ENCODE results near the gene PMPCB. TPM values are rescaled to one million over a fixed set of nuclear protein-coding genes. Genes with fewer than 3 reads are reported as not detected.

PMPCB gene
- total and polyA plus RNA-seq, 8 donors, result 20.6 to 84.4 (median 52.1) TPM

DNA sequence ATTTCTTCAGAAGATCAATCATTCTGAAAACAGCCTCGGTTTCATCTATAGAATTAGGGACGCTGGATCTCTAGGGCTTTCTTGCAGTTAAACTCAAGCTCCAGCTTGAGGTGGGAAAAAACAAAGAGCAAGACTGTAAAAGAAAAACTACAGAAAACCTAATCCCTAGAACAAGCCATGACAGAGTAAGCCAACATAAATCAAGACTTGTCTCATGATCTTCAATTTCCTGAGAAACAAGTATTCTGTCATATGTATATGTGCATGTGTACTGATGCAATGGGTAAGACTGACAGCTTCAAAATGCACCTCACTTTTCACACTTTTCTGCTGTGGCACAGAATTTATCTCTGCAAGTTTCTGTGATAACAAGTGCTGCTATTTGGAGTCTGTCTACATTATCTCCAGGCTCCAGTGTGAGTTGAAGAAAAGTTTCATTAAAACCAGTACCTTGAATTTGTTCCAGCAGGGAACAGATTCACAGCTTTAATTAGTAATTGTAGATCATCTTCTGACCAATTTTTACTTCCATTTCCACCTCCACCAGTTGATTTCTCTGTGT lies 19.2 kb downstream of the PMPCB start:
- Histone ChIP-seq H3K4me1 (no peaks in the 10 kb centered on the region), H3K27me3 (no peaks in the 10 kb centered on the region), H3K36me3 (peaks cover 72 to 100% (median 100%) of the 10 kb centered on the region in 4 donors), H3K4me3 (no peak overlapping the region), H3K27ac (no peak overlapping the region), H3K9me3 (no peaks in the 10 kb centered on the region)
- WGBS, 5 donors, result 88 to 96% (median 93%) methylated on average over 2 of the region's 2 CpGs
- intact Hi-C loops (cut with DNase I; ENCODE audit: low total_unique reads), result no loop called here
- TF ChIP-seq POLR2A (IDR thresholded peaks at IDR 0.05) (no peak), EP300 (IDR thresholded peaks at IDR 0.05) (no peak), POLR2AphosphoS5 (IDR thresholded peaks at IDR 0.05) (no peak)
- TF ChIP-seq, protein P1, sequence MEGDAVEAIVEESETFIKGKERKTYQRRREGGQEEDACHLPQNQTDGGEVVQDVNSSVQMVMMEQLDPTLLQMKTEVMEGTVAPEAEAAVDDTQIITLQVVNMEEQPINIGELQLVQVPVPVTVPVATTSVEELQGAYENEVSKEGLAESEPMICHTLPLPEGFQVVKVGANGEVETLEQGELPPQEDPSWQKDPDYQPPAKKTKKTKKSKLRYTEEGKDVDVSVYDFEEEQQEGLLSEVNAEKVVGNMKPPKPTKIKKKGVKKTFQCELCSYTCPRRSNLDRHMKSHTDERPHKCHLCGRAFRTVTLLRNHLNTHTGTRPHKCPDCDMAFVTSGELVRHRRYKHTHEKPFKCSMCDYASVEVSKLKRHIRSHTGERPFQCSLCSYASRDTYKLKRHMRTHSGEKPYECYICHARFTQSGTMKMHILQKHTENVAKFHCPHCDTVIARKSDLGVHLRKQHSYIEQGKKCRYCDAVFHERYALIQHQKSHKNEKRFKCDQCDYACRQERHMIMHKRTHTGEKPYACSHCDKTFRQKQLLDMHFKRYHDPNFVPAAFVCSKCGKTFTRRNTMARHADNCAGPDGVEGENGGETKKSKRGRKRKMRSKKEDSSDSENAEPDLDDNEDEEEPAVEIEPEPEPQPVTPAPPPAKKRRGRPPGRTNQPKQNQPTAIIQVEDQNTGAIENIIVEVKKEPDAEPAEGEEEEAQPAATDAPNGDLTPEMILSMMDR (IDR thresholded peaks at IDR 0.05), result no peak
- no peak for DNase-seq

DNA sequence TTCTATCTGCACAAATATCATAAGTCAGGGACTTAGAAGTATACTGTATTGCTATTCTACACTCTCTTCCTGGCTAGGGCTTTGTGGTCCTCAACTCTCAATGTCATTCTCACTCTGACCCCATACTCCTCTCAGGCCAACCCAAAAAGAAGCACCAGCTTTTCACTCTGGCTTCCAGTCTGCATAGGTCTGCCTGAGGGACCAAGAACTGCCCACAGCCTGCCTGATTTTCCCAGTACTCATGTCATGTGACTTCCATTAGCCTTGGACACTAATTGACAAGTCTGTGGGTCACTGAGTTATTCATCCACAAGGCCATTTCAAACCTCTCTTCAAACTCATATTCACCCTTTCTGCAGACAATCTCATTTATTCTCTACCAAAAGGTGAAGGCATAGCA lies 19.8 kb downstream of the PMPCB start:
- intact Hi-C loops (cut with DNase I; ENCODE audit: low total_unique reads), result no loop called here
- TF ChIP-seq POLR2AphosphoS5 (IDR thresholded peaks at IDR 0.05), result no peak
- no peak for TF ChIP-seq EP300 (IDR thresholded peaks at IDR 0.05)
- TF ChIP-seq, protein P1 (IDR thresholded peaks at IDR 0.05), result no peak
- TF ChIP-seq POLR2A (IDR thresholded peaks at IDR 0.05), result no peak
- no peaks in the 10 kb centered on the region for H3K9me3 ChIP-seq
- no peaks in the 10 kb centered on the region for H3K4me1 ChIP-seq
- no peak overlapping the region for H3K27ac ChIP-seq
- peaks cover 73 to 100% (median 100%) of the 10 kb centered on the region in 4 donors for H3K36me3 ChIP-seq
- no peak overlapping the region for H3K4me3 ChIP-seq
- no peaks in the 10 kb centered on the region for H3K27me3 ChIP-seq
- no peak for DNase-seq

DNA sequence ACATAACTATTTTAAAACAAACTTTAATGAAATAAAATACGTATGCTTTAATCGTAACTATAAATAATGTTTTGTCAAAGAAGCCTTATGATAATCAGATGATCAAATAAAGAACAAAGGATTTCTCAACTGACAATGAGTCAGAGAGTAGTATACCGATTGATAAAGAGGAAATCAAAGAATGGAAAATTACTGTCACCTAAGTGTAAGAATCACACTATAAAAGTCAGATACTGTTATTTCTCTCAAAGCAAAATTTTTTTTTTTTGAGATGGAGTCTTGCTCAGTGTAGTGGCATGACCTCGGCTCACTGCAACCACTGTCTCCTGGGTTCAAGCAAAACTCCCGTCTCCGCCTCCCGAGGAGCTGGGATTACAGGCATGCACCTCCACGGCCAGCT lies 28.5 kb downstream of the PMPCB start:
- H3K4me1 ChIP-seq, result no peaks in the 10 kb centered on the region
- no peaks in the 10 kb centered on the region for H3K9me3 ChIP-seq
- intact Hi-C loops (cut with DNase I; ENCODE audit: low total_unique reads), result no loop called here
- H3K27me3 ChIP-seq, result no peaks in the 10 kb centered on the region
- TF ChIP-seq POLR2AphosphoS5 (IDR thresholded peaks at IDR 0.05) (no peak), EP300 (IDR thresholded peaks at IDR 0.05) (no peak), POLR2A (IDR thresholded peaks at IDR 0.05) (no peak)
- TF ChIP-seq, protein P1 (IDR thresholded peaks at IDR 0.05), result no peak
- no peak overlapping the region for H3K4me3 ChIP-seq
- H3K36me3 ChIP-seq, result peaks cover 39 to 94% (median 86%) of the 10 kb centered on the region in 4 donors
- WGBS, 5 donors, result 85 to 91% (median 86%) methylated on average over 8 of the region's 8 CpGs
- no peak overlapping the region for H3K27ac ChIP-seq
- DNase-seq, result no peak

DNA sequence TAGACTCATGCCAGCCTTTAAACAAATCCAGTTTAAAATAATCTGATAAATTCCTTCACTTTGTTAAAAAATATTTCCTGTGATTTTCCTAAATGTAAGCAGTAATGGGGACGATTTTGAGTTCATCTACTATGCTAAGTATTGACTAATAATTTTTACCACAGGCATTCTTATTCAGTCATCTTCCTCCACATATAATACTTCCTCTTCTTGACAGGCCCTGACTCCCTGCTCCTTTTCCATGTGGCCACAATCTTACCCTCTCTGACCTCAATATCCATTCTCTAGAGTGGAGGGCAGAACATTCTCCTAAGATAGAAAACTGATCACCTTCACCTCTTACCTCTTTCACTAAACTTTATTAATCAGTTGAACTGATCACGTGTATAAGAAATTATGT lies 39.5 kb downstream of the PMPCB start:
- no peaks in the 10 kb centered on the region for H3K27me3 ChIP-seq
- intact Hi-C loops (cut with DNase I; ENCODE audit: low total_unique reads), result no loop called here
- no peak overlapping the region for H3K27ac ChIP-seq
- H3K9me3 ChIP-seq, result no peaks in the 10 kb centered on the region
- H3K4me1 ChIP-seq, result peaks cover 0 to 15% (median 6%) of the 10 kb centered on the region in 4 donors
- no peak overlapping the region for H3K4me3 ChIP-seq
- no peak for DNase-seq
- H3K36me3 ChIP-seq, result peaks cover 40 to 94% (median 88%) of the 10 kb centered on the region in 4 donors
- 86 to 94% (median 91%) methylated on average over 2 of the region's 2 CpGs for WGBS, 5 donors
- no peak for TF ChIP-seq EP300 (IDR thresholded peaks at IDR 0.05)
- no peak for TF ChIP-seq POLR2AphosphoS5 (IDR thresholded peaks at IDR 0.05)
- no peak for TF ChIP-seq POLR2A (IDR thresholded peaks at IDR 0.05)
- TF ChIP-seq, protein P1 (IDR thresholded peaks at IDR 0.05), result no peak
